DOHH2 (cell line): ENCODE results near the gene WDFY3.

Experiments
- H3F3A ChIP-seq: fragments of 200-600 bp; sonication (generic), shearing (Covaris generic); 2 replicates; pipeline ENCODE4 v1.6.0; 2016; ENCODE audit warnings: antibody characterized with exemption, mild to moderate bottlenecking; ENCODE audit not compliant: control insufficient read depth, insufficient read depth
- H3K27ac ChIP-seq: fragments of 200-600 bp; sonication (generic); 2 replicates; pipeline ENCODE4 v1.5.1; 2014; ENCODE audit warnings: low read depth, mild to moderate bottlenecking, low read length, moderate library complexity
- H3K27me3 ChIP-seq: fragments of 200-600 bp; sonication (generic); 2 replicates; pipeline ENCODE4 v1.6.1; 2014; ENCODE audit warnings: mild to moderate bottlenecking, low read length, mixed read lengths; ENCODE audit not compliant: control insufficient read depth
- H3K36me3 ChIP-seq: fragments of 200-600 bp; sonication (generic); 2 replicates; pipeline ENCODE4 v1.6.1; 2014; ENCODE audit warnings: mild to moderate bottlenecking, low read length, moderate library complexity, mixed read lengths; ENCODE audit not compliant: control insufficient read depth
- H3K4me1 ChIP-seq: fragments of 200-600 bp; sonication (generic); 2 replicates; pipeline ENCODE4 v1.6.1; 2014; ENCODE audit warnings: mild to moderate bottlenecking, low read length, mixed read lengths; ENCODE audit not compliant: control insufficient read depth
- H3K4me2 ChIP-seq: fragments of 200-600 bp; sonication (generic); 2 replicates; pipeline ENCODE4 v1.6.0; 2014; ENCODE audit warnings: mild to moderate bottlenecking, low read length, moderate library complexity
- H3K4me3 ChIP-seq: fragments of 200-600 bp; sonication (generic); 2 replicates; pipeline ENCODE4 v1.5.1; 2014; ENCODE audit warnings: mild to moderate bottlenecking, low read length, mixed read lengths
- H3K79me2 ChIP-seq: fragments of 200-600 bp; sonication (generic); 2 replicates; pipeline ENCODE4 v1.6.1; 2014; ENCODE audit warnings: mild to moderate bottlenecking, low read length, mixed read lengths; ENCODE audit not compliant: control insufficient read depth
- H3K9me2 ChIP-seq: fragments of 200-600 bp; sonication (generic); replicated peaks from 2 replicates; pipeline ENCODE4 v1.6.1; 2014; ENCODE audit warnings: mild to moderate bottlenecking, low read length, mixed read lengths; ENCODE audit not compliant: control insufficient read depth
- H3K9me3 ChIP-seq: fragments of 200-600 bp; sonication (generic); 2 replicates; pipeline ENCODE4 v1.6.1; 2014; ENCODE audit warnings: antibody characterized with exemption, low read length, mixed read lengths; ENCODE audit not compliant: control insufficient read depth, insufficient read depth
- H4K20me1 ChIP-seq: fragments of 200-600 bp; sonication (generic); 2 replicates; pipeline ENCODE4 v1.6.0; 2014; ENCODE audit warnings: low read depth, mild to moderate bottlenecking, antibody characterized with exemption, low read length, moderate library complexity; ENCODE audit not compliant: control insufficient read depth, insufficient read depth
- EZH2phosphoT487 ChIP-seq: fragments of 200-600 bp; sonication (generic); IDR thresholded peaks from 2 replicates; pipeline ENCODE4 v1.6.1; 2017; ENCODE audit warnings: borderline replicate concordance, mild to moderate bottlenecking, antibody characterized with exemption, low read length, moderate library complexity, mixed read lengths
- TF ChIP-seq, protein P1 (sequence below): fragments of 200-600 bp; sonication (generic); IDR thresholded peaks from one replicate; pipeline ENCODE4 v1.5.1; 2014; ENCODE audit warnings: antibody characterized with exemption, mild to moderate bottlenecking, low read depth, low read length; ENCODE audit not compliant: poor library complexity, severe bottlenecking

WDFY3 gene

DNA sequence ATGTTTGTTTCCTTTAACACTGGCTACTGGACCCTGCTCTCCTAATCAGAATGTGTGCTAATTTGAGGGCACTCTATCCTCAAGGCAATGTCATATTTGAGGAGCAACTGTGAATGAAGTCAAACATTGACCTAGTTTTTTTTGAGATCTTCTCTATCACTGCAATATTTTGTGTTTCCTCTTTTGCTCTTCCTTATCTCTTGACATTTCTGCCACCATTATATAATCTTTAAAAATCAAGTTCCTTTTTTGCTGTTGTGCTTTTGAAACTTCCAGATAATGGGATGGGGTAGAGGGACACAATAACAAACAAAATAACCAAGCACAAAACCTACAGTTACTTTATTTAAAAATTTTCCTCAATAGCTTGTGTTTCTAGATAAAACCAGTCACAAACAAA, 7.4 kb upstream of the WDFY3 start:
- H3K4me3 ChIP-seq = no peak overlapping the region
- no peaks in the 10 kb centered on the region for H4K20me1 ChIP-seq

DNA sequence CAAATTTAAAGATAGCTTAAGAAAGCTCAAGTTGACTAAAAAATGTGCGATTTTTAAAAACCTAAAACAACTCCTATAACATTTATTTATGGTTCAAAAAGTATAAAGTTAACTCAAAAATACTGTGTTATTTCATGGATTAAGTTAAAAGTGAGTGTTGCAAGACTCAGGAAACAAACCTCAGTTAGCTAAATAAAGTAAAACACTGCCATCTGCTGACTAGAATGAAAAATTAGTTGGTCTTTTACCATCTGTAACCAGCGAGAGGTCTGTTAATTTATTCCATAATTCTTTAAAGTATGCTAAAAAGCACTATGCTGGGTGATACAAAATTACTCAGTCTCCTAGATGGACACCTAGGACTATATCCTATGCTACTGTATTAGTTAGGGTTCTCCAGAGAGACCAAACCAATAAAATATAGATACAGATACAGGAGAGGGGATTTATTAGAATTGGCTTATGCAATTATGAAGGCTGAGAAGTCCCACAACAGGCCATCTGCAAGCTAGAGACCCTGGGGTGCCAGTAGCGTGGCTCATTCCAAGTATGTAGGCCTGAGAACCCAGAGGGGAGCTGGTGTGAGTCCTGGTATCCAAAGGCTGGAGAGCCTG, 4.9 kb upstream of the WDFY3 start:
- H3K36me3 ChIP-seq = no peaks in the 10 kb centered on the region
- H3K4me2 ChIP-seq = no peak overlapping the region
- no peaks in the 10 kb centered on the region for H4K20me1 ChIP-seq
- no peaks in the 10 kb centered on the region for H3K4me1 ChIP-seq
- TF ChIP-seq, protein P1, sequence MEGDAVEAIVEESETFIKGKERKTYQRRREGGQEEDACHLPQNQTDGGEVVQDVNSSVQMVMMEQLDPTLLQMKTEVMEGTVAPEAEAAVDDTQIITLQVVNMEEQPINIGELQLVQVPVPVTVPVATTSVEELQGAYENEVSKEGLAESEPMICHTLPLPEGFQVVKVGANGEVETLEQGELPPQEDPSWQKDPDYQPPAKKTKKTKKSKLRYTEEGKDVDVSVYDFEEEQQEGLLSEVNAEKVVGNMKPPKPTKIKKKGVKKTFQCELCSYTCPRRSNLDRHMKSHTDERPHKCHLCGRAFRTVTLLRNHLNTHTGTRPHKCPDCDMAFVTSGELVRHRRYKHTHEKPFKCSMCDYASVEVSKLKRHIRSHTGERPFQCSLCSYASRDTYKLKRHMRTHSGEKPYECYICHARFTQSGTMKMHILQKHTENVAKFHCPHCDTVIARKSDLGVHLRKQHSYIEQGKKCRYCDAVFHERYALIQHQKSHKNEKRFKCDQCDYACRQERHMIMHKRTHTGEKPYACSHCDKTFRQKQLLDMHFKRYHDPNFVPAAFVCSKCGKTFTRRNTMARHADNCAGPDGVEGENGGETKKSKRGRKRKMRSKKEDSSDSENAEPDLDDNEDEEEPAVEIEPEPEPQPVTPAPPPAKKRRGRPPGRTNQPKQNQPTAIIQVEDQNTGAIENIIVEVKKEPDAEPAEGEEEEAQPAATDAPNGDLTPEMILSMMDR = peak; percentile 61
- no peak for TF ChIP-seq EZH2phosphoT487
- no peaks in the 10 kb centered on the region for H3K9me3 ChIP-seq
- no peak overlapping the region for H3K4me3 ChIP-seq
- no peaks in the 10 kb centered on the region for H3K79me2 ChIP-seq
- no peak overlapping the region for H3K27ac ChIP-seq
- H3K27me3 ChIP-seq = no peaks in the 10 kb centered on the region
- H3F3A ChIP-seq = no peaks in the 10 kb centered on the region
- H3K9me2 ChIP-seq = no peaks in the 10 kb centered on the region

More for the DNA sequence above, 7.4 kb upstream of the WDFY3 start:
- no peak overlapping the region for H3K27ac ChIP-seq
- H3K4me1 ChIP-seq = no peaks in the 10 kb centered on the region
- H3K9me3 ChIP-seq = no peaks in the 10 kb centered on the region
- no peaks in the 10 kb centered on the region for H3K9me2 ChIP-seq
- no peak for TF ChIP-seq EZH2phosphoT487
- TF ChIP-seq, protein P1 = no peak
- H3F3A ChIP-seq = no peaks in the 10 kb centered on the region
- H3K36me3 ChIP-seq = no peaks in the 10 kb centered on the region
- H3K79me2 ChIP-seq = no peaks in the 10 kb centered on the region
- H3K27me3 ChIP-seq = no peaks in the 10 kb centered on the region
- H3K4me2 ChIP-seq = no peak overlapping the region

DNA sequence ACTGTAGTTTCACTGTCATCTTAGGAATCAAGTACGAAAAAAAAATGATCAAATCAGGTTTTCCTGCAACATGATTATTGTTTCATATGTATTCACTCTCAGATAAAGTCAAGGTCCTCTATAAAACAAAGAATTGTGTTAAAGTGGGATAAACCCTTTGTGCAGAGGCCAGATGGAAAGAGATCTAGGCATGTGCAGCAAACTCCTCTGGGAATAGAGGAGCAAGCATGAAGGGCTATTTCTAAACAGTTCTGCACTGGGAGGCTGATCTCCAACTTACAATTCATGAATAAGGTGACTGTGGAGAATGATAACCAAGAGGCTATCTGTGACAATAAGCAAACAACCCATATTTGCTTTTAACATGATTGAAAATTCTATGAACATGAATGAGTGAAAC, 2.4 kb upstream of the WDFY3 start:
- no peaks in the 10 kb centered on the region for H3K27me3 ChIP-seq
- no peaks in the 10 kb centered on the region for H3K36me3 ChIP-seq
- no peaks in the 10 kb centered on the region for H3K79me2 ChIP-seq
- H3K27ac ChIP-seq = no peak overlapping the region
- no peaks in the 10 kb centered on the region for H4K20me1 ChIP-seq
- no peaks in the 10 kb centered on the region for H3K4me1 ChIP-seq
- no peak overlapping the region for H3K4me2 ChIP-seq
- TF ChIP-seq EZH2phosphoT487 = no peak
- no peaks in the 10 kb centered on the region for H3F3A ChIP-seq
- H3K9me2 ChIP-seq = no peaks in the 10 kb centered on the region
- no peaks in the 10 kb centered on the region for H3K9me3 ChIP-seq
- no peak overlapping the region for H3K4me3 ChIP-seq

DNA sequence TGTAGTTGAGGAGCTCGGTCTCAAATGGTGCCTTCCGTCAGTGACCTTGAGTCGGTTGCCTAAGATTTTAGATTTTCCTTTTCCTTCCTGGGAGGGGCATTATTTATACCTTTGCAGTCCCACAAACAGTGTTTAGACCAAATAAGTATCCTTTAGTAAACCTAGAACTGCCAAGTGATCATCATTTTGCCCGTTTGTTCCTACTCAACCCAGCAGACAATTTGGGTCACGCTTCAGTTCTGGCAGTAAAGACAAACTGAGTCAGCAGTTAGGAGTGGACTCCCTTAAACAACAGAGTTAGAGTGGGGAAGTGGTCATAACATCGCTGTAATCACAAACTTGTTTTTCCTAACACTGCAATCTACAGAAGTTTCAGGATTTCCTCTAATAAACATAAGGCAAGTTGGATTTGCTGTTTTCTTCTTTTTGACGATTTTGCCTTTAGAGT, 777 bp upstream of the WDFY3 start:
- no peaks in the 10 kb centered on the region for H3K36me3 ChIP-seq
- no peaks in the 10 kb centered on the region for H4K20me1 ChIP-seq
- H3K79me2 ChIP-seq = no peaks in the 10 kb centered on the region
- H3F3A ChIP-seq = no peaks in the 10 kb centered on the region
- no peak overlapping the region for H3K4me3 ChIP-seq
- H3K9me3 ChIP-seq = no peaks in the 10 kb centered on the region
- H3K27me3 ChIP-seq = no peaks in the 10 kb centered on the region
- H3K9me2 ChIP-seq = no peaks in the 10 kb centered on the region
- no peak overlapping the region for H3K4me2 ChIP-seq
- no peaks in the 10 kb centered on the region for H3K4me1 ChIP-seq
- TF ChIP-seq EZH2phosphoT487 = no peak
- H3K27ac ChIP-seq = no peak overlapping the region
